K562 (cell line): ENCODE results near the gene SV2A. TPM values are rescaled to one million over a fixed set of nuclear protein-coding genes. Genes with fewer than 3 reads are reported as not detected.

Source experiments
- AFF4 ChIP-seq: sonication (generic); formaldehyde crosslinking; IDR thresholded peaks from 2 replicates; pipeline ENCODE4 v1.8.0; 2023; ENCODE audit warnings: mild to moderate bottlenecking, missing genetic modification reagents
- CXXC5 ChIP-seq: fragments of 250-450 bp; sonication (Bioruptor Pico); IDR thresholded peaks from 2 replicates; pipeline ENCODE4 v1.8.0; 2022; ENCODE audit warnings: inconsistent platforms, mild to moderate bottlenecking, moderate library complexity
- DEAF1 ChIP-seq: fragments of 450-650 bp; formaldehyde crosslinking; IDR thresholded peaks from 2 replicates; pipeline ENCODE4 v1.4.0; 2020; ENCODE audit warnings: mild to moderate bottlenecking, moderate library complexity
- GATAD2B ChIP-seq: fragments of 450-650 bp; IDR thresholded peaks from 2 replicates; pipeline ENCODE4 v1.6.1; 2017; ENCODE audit warnings: mild to moderate bottlenecking, borderline replicate concordance
- HINFP ChIP-seq: fragments of 450-650 bp; conservative IDR thresholded peaks from 2 replicates; pipeline ENCODE4 v1.6.1; 2016; ENCODE audit warnings: missing genetic modification characterization, low read depth, mild to moderate bottlenecking, control low read depth, missing compliant biosample characterization
- HLTF ChIP-seq: fragments of 450-650 bp; IDR thresholded peaks from 2 replicates; pipeline ENCODE4 v1.6.1; 2016
- PATZ1 ChIP-seq: fragments of 250-450 bp; sonication (Bioruptor Pico); IDR thresholded peaks from 2 replicates; pipeline ENCODE4 v1.5.0; 2020; ENCODE audit warnings: mild to moderate bottlenecking, borderline replicate concordance
- PML ChIP-seq: IDR thresholded peaks from 2 replicates; pipeline ENCODE4 v1.6.1; 2012; ENCODE audit warnings: low read length, inconsistent platforms
- PRPF4 ChIP-seq: fragments of 200-400 bp; formaldehyde crosslinking; IDR thresholded peaks from one replicate; pipeline ENCODE4 v1.6.1; 2017; ENCODE audit warnings: low read length, low read depth, mild to moderate bottlenecking; ENCODE audit not compliant: insufficient read depth, poor library complexity, severe bottlenecking
- USF1 ChIP-seq: sonication (generic); formaldehyde crosslinking; IDR thresholded peaks from 2 replicates; pipeline ENCODE4 v1.9.0; 2022; ENCODE audit warnings: mild to moderate bottlenecking, missing genetic modification reagents
- ZC3H11A ChIP-seq: IDR thresholded peaks from 2 replicates; pipeline ENCODE4 v1.6.1; 2012; ENCODE audit warnings: low read depth, low read length, improper control_type of control experiment
- ZNF766 ChIP-seq: fragments of 200-800 bp; sonication (Bioruptor generic); conservative IDR thresholded peaks from 2 replicates; pipeline ENCODE4 v1.6.1; 2016; ENCODE audit warnings: missing genetic modification characterization, missing compliant biosample characterization
- polyA plus RNA-seq, 8 experiments: library from polyadenylated mRNA; depleted of rRNA in 4 of 8; stranded (reverse) in 5 of 8; unstranded in 3 of 8; fragments of >200 nt; fragmentation: Nextera tagmentation in 2 of 8; fragmentation: Illumina TruSeq in 1 of 8; extraction: Ambion mirVana in 2 of 8; extraction: Trizol in 1 of 8; gene quantifications; 2 replicates each; pipeline versions ENCODE4 v1.2.1 to v1.2.3, GENCODE V29; 2011 to 2014; ENCODE audit warnings: inconsistent platforms in 1 of 8, missing spikeins in 1 of 8
- total RNA-seq, 7 experiments: library from RNA; depleted of rRNA in 6 of 7; stranded (reverse); fragments of >200 nt in 6 of 7; fragmentation: Illumina TruSeq in 2 of 7; extraction: Trizol in 2 of 7; gene quantifications; 2 replicates each; pipeline versions ENCODE4 v1.2.1 to v1.2.3, GENCODE V29; 2011 to 2021; ENCODE audit warnings: low replicate concordance in 1 of 7

The SV2A gene
- total and polyA plus RNA-seq, 9 of the 15 experiments (the other 6 are each of a cell fraction or from before 2014, with no cell fraction given), result 0.07 to 0.22 (median 0.11) TPM; not detected in 1

- peak; percentile 50 for TF ChIP-seq AFF4 (CRISPR knock-in tag)
- TF ChIP-seq CXXC5 (CRISPR knock-in tag), result peak; percentile 93
- TF ChIP-seq ZNF766 (CRISPR knock-in tag), result no peak
- no peak for TF ChIP-seq HINFP (tag)
- TF ChIP-seq PRPF4, result no peak
- TF ChIP-seq USF1 (CRISPR knock-in tag), result no peak
- TF ChIP-seq ZC3H11A, result no peak
- peak; percentile 90 for TF ChIP-seq PML
- peak; percentile 21; the same call in 1 of the 2 replicates for TF ChIP-seq DEAF1 (CRISPR knock-in tag)
- TF ChIP-seq GATAD2B, result no peak
- no peak for TF ChIP-seq PATZ1 (CRISPR knock-in tag)
- peak; percentile 71; the same call in 1 of the 2 replicates for TF ChIP-seq HLTF
Measured at GRCh38 chr1:149927563-149928400, 10.1 kb upstream of the SV2A start, which contains the start of gene SF3B4 (continued).
